B cell (primary cell): ENCODE data around the gene FLNB.

Experiments used
- CTCF ChIP-seq: fragments of 200-600 bp; IDR thresholded peaks from one replicate; pipeline ENCODE4 v1.8.0; 2022; ENCODE audit warnings: antibody characterized with exemption, mild to moderate bottlenecking
- EZH2 ChIP-seq: IDR thresholded peaks from 2 replicates; pipeline ENCODE4 v1.6.1; 2012; ENCODE audit warnings: borderline replicate concordance, low read depth, mild to moderate bottlenecking, moderate library complexity, low read length; ENCODE audit not compliant: insufficient read depth, poor library complexity, severe bottlenecking

- TF ChIP-seq EZH2 (no peak), CTCF (no peak)
Observed at GRCh38 chr3:58037141-58037910, 29.1 kb downstream of the FLNB start.
